Prostate gland (tissue), 2 donors: ENCODE measurements around the gene CCNL2.

ENCODE experiments used
- POLR2AphosphoS5 ChIP-seq: sonication (generic); formaldehyde crosslinking; IDR thresholded peaks from one replicate; pipeline ENCODE4 v1.6.1; 2017; ENCODE audit warnings: antibody characterized with exemption
- TF ChIP-seq, protein P1 (sequence below), 4 experiments: fragments of 200-600 bp in 2 of 4; fragments of 450-650 bp in 2 of 4; sonication (generic) in 2 of 4; IDR thresholded peaks; 1 replicate in 3 of 4; 2 replicates in 1 of 4; pipeline ENCODE4 v1.5.1; 2016 to 2019; ENCODE audit warnings: antibody characterized with exemption in 4 of 4, mild to moderate bottlenecking in 2 of 4, moderate library complexity in 2 of 4

DNA sequence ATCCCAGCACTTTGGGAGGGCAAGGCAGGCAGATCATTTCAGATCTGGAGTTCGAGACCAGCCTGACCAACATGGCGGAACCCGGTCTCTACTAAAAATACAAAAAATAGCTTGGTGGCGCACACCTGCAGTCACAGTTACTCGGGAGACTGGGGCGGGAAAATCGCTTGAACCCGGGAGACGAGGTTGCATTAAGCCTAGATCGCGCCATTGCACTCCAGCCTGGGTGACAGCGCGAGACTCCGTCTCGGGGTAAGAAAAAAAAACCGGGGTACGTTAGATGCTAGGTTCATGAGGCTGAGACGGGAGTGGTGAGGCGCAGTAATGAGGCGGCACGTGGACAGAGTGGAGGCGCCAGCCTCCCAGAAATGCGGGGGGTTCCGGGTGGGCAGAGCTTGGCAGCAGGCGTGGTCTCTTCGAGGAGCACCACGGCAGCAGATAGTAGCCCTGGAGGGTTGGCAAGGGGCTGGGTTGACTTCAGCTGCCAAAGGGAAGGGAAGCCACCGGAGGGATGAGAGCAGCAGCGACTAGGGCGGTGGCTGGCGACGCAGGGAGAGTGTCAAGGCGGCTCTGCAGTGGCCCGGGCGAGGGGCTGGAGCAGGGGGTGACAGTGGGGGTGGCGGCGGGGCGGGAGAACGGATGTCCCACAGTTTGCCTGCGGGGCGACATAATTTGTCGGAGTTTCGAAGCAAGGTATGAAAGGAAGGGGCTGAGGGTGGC, 7.1 kb upstream of the CCNL2 start:
- TF ChIP-seq POLR2AphosphoS5 = no peak
- TF ChIP-seq, protein P1, sequence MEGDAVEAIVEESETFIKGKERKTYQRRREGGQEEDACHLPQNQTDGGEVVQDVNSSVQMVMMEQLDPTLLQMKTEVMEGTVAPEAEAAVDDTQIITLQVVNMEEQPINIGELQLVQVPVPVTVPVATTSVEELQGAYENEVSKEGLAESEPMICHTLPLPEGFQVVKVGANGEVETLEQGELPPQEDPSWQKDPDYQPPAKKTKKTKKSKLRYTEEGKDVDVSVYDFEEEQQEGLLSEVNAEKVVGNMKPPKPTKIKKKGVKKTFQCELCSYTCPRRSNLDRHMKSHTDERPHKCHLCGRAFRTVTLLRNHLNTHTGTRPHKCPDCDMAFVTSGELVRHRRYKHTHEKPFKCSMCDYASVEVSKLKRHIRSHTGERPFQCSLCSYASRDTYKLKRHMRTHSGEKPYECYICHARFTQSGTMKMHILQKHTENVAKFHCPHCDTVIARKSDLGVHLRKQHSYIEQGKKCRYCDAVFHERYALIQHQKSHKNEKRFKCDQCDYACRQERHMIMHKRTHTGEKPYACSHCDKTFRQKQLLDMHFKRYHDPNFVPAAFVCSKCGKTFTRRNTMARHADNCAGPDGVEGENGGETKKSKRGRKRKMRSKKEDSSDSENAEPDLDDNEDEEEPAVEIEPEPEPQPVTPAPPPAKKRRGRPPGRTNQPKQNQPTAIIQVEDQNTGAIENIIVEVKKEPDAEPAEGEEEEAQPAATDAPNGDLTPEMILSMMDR (IDR thresholded peaks at IDR 0.05) = no peak
